ENCODE measurements around the gene ASXL2.
A peak's percentile ranks its signal among the peaks of the same experiment; 100 is the strongest.
"Not testable (repeated sequence)": the region's sequence is repeated elsewhere in the genome, so short reads cannot be mapped to it uniquely, and the experiment has no call there.

ASXL2 gene

DNA sequence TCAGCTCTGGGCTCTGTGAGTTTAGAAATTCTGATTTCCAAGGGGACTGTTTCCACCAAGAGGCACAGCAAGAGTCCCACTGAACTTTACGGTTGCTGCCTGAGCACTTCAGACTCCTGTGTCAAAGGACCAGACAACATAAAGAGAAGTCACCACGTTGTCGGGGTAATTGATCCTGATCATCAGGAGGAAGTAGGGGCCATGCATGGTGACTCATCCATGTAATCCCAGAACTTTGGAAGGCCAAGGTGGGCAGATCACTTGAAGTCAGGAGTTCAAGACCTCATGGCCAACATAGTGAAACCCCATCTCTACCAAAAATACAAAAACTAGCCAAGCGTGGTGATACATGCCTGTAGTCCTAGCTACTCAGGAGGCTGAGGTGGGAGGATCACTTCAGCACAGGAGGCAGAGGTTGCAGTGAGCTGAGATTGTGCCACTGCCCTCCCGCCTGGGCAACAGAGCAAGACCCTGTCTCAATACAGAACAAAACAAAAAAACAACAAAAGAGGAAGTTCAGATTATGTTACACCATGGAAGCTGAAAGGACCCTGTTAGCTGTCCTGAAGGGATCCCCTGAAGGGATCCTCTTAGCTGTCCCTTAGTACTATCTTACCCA is 9.4 kb upstream of the ASXL2 start:
- no peak for DNase-seq

GRCh38 chr2:25885933-25886332 is 7.6 kb upstream of the ASXL2 start:
- no peak for DNase-seq

DNA sequence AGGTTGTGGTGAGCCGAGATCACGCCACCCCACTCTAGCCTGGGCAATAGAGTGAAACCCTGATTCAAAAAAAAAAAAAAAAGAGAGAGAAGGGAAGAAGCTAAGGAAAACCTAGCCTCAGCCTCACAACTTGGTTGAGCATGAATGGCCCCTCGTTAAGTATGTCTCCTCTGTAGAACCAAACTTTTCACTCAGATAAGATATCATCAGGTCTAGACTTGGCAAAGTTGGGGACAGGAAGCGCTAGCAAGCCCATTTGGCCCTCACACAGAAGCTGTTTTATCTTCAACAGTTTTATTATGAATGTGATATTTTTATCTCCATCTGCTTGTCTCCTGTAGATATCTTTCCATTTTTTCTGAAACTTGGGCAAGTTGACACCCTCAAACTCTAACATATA is 3.5 kb upstream of the ASXL2 start:
- DNase-seq = no peak

- DNase-seq = no peak
Measured at GRCh38 chr2:25879133-25879730, 945 bp upstream of the ASXL2 start.

GRCh38 chr2:25877431-25878360 is 591 bp downstream of the ASXL2 start:
- DNase-seq = peak; percentile 34

- DNase-seq = no peak
Measured at GRCh38 chr2:25872134-25872533, 6.2 kb downstream of the ASXL2 start.

- no peak for DNase-seq
Measured at GRCh38 chr2:25867396-25868003, 10.8 kb downstream of the ASXL2 start.

- no peak for DNase-seq
Measured at GRCh38 chr2:25856377-25856776, 21.9 kb downstream of the ASXL2 start.

GRCh38 chr2:25855065-25855464 is 23.2 kb downstream of the ASXL2 start:
- DNase-seq = no peak

GRCh38 chr2:25854613-25855012 is 23.7 kb downstream of the ASXL2 start:
- DNase-seq = no peak

DNA sequence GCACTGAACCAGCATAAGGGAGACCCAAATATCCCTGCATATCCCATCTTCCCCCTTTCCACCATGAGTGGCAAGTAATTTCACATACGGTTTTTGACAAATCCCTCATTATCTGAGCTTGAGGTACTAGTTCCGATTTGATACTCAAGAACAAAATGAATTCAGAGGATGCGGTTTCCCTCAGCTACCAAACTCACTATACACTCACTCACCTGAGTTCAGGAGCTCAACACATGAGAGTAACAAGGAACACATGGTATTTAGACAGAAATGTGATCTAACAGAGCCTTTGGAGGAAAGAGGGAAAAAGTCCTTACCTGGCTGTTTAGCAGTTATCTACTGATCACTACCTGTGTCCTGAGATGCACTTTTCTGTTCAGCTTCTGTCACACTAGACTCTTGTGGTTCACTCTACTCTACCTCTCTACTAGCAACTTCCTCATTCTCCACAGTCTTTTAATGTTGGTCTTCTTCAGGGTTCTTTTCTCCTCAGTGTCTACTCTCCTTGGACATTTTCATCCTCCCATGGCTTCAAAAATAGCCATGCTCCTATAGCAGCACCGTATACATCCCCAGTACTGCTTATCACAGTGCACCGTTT is 25.1 kb downstream of the ASXL2 start:
- no peak for DNase-seq

DNA sequence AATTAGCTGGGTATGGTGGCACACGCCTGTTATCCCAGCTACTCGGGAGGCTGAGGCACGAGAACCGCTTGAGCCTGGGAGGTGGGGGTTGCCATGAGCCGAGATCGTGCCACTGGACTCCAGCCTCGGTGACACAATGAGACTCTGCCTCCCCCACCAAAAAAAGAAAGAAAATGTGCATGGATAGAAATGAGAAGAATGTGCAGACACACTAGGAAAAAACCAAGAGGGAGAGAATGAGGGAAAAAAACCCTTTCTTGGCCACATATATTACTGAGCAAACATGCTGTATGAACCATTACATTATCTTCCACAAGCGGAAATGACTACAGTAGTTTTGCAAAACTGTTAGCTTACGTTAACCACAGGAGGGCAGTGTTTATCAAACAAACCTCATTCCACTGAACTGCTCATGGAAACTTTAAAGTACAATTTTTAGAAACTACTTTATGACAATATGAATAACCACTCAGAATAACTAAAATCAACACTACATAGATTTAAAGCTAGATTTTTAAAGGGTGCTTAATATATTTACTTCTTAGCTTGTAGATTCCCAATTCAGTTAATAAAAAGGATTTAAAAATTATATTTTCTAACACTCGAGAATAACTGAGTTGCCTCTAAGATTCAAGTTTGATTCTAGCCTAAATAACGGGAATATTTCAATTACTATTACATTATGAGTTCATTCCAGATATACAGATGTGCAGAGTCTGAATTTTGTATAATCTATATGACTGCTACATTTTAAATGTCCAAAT is 26.4 kb downstream of the ASXL2 start:
- DNase-seq = peak; percentile 18

DNA sequence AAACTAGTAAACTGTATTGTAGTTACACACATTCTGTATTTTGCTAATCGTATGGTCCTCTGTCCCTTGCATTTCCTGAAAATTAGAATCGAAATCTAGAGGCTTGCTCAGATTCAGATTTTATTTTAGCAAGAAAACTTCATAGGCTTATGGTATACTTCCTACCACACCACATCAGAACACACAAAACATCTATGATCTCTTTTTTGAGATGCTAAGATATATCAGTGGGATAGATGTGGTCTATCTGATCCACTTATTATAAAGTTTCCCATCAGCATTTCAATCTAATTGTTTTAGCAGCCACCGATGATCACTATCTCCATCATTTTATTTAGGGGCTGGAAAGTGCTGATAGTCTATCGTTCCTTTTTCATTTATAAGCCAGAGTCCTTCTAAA is 27.9 kb downstream of the ASXL2 start:
- not testable (repeated sequence) for DNase-seq

DNA sequence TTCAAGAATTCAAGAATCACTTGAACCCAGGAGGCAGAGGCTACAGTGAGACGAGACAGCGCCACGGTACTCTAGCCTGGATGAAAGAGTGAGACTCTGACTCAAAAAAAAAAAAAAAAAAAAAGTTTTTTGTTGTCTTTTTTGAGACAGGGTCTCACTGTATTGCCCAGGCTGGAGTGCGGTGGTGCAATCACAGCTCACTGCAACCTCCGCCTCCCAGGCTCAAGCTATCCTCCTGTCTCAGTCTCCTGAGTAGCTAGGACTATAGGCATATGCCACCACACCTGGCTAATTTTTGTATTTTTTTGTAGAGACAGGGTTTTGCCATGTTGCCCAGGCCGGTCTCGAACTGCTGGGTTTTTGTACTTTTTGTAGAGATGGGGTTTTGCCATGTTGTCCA is 28.9 kb downstream of the ASXL2 start:
- not testable (repeated sequence) for DNase-seq

DNA sequence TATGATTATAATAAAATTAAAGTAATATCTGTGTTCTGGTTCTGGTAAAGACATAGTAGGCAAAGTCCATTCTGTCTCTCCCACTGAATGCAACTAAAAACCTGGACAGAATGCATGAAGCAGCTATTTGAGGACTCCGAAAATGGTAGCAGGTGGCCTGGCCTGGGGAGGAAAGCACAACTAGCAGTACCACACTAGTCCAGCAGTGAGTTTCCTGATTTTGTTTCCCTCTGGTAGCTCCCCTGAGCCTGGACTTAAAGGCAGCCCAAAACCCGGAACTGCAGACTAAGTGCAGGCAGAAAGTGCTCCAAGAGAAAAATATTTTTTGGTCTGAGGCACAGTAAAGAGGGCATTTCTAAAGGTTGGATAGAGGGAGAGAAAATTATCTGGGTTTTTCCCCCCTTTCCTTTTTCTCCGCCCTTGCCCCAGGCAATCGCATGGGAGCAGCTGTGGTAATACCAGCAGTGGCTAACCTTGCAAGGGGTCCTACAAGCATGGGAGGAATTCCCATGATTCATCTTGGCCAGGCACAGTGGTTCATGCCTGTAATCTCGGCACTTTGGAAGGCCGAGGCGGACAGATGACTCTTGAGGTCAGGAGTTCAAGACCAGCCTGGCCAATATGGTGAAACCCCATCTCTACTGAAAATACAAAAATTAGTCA is 32.3 kb downstream of the ASXL2 start:
- DNase-seq = no peak

GRCh38 chr2:25844089-25844488 is 34.2 kb downstream of the ASXL2 start:
- DNase-seq = no peak

- DNase-seq = no peak
Measured at GRCh38 chr2:25842155-25842554, 36.1 kb downstream of the ASXL2 start.

- DNase-seq = no peak
Measured at GRCh38 chr2:25838152-25838756, 40.0 kb downstream of the ASXL2 start.

GRCh38 chr2:25835906-25836305 is 42.4 kb downstream of the ASXL2 start:
- no peak for DNase-seq

- no peak for DNase-seq
Measured at GRCh38 chr2:25833566-25833965, 44.7 kb downstream of the ASXL2 start.

- no peak for DNase-seq
Measured at GRCh38 chr2:25832897-25833296, 45.4 kb downstream of the ASXL2 start.

Measured in NCI-H446 treated with DMSO at 0.1 percent for 48 hours (cell line).